GM18511 (cell line): ENCODE measurements around the gene OXTR.
A peak's percentile ranks its signal among the peaks of the same experiment; 100 is the strongest.

ENCODE experiments used
- ATAC-seq: cut with Tn5 transposase; IDR thresholded peaks from one replicate; pipeline ENCODE4 v1.9.1; 2021; ENCODE audit warnings: mild to moderate bottlenecking, moderate library complexity; ENCODE audit not compliant: unreplicated experiment

The OXTR gene

DNA sequence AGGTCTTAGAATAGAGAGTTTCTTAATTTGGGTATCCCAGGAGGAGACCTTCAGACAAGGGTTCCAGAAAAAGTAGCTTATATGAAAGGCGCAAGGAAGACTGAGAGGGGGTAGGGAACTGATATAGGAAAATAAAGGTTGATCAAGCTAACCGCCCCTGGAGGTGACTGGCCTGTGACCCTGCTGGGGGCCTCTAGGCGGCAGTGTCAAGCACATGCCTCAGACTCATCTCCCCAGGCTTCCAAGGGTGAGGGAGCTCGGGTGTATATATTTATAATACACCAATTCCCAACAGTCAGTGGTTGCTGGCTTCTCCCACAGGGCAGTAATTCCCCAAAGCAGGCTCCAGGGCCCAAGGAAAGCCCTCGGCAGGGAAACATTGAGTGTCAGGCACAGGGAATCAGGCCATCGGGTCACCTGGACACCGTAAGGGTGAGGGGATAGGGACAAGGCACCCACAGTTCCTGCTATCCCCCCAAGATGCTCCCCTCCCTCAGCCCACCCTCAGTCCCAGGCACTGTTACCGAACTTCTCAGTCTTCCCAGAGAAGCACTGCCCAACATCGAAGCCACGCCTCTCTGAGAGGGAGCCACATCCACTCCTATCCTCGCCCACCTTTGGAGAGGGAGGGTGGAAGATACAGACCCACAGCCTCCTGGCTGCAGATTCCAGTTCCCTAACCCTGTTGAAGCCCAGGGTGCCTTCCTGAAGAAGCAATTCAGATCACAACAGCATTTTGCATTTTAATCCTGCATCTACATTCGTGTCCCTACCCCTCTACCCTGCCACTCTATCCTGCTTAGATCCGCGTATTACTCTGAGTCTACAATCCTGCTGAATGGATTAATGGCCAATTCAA, 55.3 kb downstream of the OXTR start:
- peak; percentile 66 for ATAC-seq

- no peak for ATAC-seq
Observed at GRCh38 chr3:8712908-8713255, 56.5 kb downstream of the OXTR start.

DNA sequence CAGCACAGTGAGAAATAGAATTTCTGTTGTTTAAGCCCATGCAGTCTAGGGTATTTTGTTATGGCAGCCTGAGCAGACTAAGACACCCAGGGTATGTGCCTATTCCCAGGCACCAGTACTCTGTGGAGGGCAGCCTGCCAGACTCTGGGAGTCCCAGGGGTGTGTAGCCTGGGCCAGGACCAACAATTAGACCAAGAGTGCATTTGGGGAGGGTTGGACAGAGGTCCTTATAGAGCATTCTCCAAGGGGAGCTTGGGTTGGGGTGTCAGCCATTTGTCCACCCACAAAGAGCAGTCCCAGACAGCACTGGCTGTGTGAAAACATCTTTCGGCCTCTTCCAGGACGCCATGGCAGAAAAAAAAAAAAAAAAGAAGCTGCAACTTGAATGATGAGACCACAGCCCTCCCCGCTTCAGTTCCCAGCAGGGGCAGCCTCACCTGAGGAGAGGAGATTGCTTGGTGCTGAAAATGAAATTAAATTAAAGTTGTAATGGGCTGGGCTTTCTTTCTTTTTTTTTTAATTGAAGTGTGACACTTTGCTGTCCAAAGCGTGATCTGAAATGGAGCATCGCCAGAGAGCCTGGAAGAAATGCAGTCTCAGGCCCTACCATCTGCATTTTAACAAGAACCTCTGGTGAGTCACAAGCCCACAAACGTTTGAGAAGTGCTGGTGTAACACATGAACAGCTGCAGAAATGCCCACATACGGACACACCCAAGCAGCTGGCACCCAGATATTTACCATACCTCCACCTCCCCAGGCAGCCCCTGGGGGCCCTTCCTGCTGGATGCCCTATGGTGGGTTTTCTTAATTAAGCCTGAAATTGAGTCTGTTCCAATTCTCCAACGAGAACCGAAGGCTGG, 57.1 kb downstream of the OXTR start:
- no peak for ATAC-seq

DNA sequence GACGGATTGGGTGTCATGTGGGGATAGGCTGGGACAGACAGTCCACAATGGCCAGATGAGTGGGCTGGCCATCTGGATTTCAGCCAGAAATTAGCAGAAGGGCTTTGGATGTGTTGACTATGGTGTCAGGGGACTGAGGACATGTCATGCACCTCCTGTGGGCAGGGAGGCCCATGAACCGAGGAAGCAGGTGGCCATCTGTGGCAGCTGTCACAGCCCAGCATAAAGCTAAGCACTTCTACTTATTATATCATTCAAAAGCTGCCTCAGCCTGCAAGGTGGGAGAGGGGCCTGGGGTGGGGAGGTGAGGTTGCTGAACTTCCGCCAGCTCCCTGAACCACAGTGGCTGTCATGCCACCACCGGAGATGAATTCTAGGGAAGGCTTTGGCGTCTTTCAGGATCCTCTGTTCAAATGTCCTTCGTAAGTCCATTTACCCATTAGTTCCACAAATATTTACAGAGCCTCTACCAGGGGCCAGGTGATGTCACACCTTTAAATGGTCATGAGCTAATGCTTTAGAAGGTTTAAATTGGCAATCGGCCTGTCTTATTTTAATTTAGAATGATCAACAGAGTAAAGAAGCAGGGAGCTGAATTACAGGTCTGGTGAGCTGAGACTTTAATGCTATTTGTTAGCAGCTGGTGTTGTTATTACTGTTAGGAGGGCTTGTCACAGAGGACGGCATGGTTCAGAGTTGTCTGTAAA, 59.5 kb downstream of the OXTR start:
- no peak for ATAC-seq

- no peak for ATAC-seq
Observed at GRCh38 chr3:8709287-8709686, 60.1 kb downstream of the OXTR start.

- ATAC-seq, result no peak
Observed at GRCh38 chr3:8705575-8705974, 63.8 kb downstream of the OXTR start.

DNA sequence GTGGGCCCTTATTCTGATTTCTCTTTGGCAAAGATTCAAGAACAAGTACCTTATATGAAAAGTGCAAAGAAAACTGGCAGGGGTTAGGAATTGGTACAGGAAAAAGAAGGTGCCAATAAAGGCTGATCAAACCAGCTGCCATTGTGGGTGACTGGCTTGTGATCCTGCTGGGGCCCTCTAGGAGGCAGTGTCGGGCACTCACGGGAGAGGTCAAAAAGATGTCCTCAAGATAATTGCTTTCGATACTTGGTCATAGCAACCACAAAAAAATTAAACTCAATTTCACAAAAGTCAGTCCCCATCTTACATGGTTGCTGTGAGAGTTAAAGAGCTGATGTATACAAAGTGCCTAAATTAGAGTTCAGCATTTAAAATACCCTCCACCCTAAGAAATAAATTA, 66.9 kb downstream of the OXTR start:
- ATAC-seq, result no peak
